GM18907 (cell line): ENCODE results near the gene GPR31.
A peak's percentile ranks its signal among the peaks of the same experiment; 100 is the strongest.
"Not testable (repeated sequence)": the region's sequence is repeated elsewhere in the genome, so short reads cannot be mapped to it uniquely, and the experiment has no call there.

ENCODE experiments used
- ATAC-seq: cut with Tn5 transposase; IDR thresholded peaks from one replicate; pipeline ENCODE4 v1.9.1; 2021; ENCODE audit warnings: mild to moderate bottlenecking, moderate library complexity; ENCODE audit not compliant: unreplicated experiment

Gene GPR31

GRCh38 chr6:167168296-167168695 is 10.5 kb upstream of the GPR31 start:
- ATAC-seq = not testable (repeated sequence)

GRCh38 chr6:167167699-167168098 is 9.9 kb upstream of the GPR31 start:
- not testable (repeated sequence) for ATAC-seq

- no peak for ATAC-seq
These were observed 8.2 kb upstream of the GPR31 start for GRCh38 chr6:167165858-167166471.

GRCh38 chr6:167164261-167164660 is 6.5 kb upstream of the GPR31 start:
- ATAC-seq = no peak

- no peak for ATAC-seq
These were observed 5.8 kb upstream of the GPR31 start for GRCh38 chr6:167163476-167164011.

GRCh38 chr6:167162591-167162990 is 4.8 kb upstream of the GPR31 start:
- no peak for ATAC-seq

GRCh38 chr6:167161851-167162467 is 4.2 kb upstream of the GPR31 start:
- no peak for ATAC-seq

- ATAC-seq = no peak
These were observed 366 bp downstream of the GPR31 start for GRCh38 chr6:167157414-167157813.

- ATAC-seq = no peak
These were observed 2.9 kb downstream of the GPR31 start for GRCh38 chr6:167154895-167155294.

GRCh38 chr6:167154291-167154690 is 3.5 kb downstream of the GPR31 start:
- ATAC-seq = no peak

GRCh38 chr6:167153521-167153959 is 4.2 kb downstream of the GPR31 start:
- ATAC-seq = peak; percentile 73

- ATAC-seq = peak; percentile 56
These were observed 4.9 kb downstream of the GPR31 start for GRCh38 chr6:167152862-167153261.

GRCh38 chr6:167151648-167152047 is 6.1 kb downstream of the GPR31 start:
- no peak for ATAC-seq

- ATAC-seq = peak; percentile 57
These were observed 6.7 kb downstream of the GPR31 start for GRCh38 chr6:167150941-167151549.

GRCh38 chr6:167148997-167149396 is 8.8 kb downstream of the GPR31 start:
- no peak for ATAC-seq

GRCh38 chr6:167148021-167148420 is 9.8 kb downstream of the GPR31 start:
- ATAC-seq = no peak

- ATAC-seq = no peak
These were observed 10.8 kb downstream of the GPR31 start for GRCh38 chr6:167146977-167147376.

- ATAC-seq = no peak
These were observed 11.6 kb downstream of the GPR31 start for GRCh38 chr6:167146135-167146534.

GRCh38 chr6:167145461-167145860 is 12.3 kb downstream of the GPR31 start:
- ATAC-seq = no peak

GRCh38 chr6:167143041-167143440 is 14.7 kb downstream of the GPR31 start:
- no peak for ATAC-seq

- no peak for ATAC-seq
These were observed 15.4 kb downstream of the GPR31 start for GRCh38 chr6:167142433-167142761.
